Stimulated activated CD8-positive, alpha-beta memory T cell treated with anti-CD3 and anti-CD28 coated beads, Interleukin-4, amount 100 ng/mL, for 24 hours (primary cell): ENCODE results near the gene CCDC191.

ENCODE experiments used
- DNase-seq: peaks from one replicate; pipeline ENCODE4 v3.0.0-alpha.2; 2020; ENCODE audit warnings: low read depth

The CCDC191 gene

DNA sequence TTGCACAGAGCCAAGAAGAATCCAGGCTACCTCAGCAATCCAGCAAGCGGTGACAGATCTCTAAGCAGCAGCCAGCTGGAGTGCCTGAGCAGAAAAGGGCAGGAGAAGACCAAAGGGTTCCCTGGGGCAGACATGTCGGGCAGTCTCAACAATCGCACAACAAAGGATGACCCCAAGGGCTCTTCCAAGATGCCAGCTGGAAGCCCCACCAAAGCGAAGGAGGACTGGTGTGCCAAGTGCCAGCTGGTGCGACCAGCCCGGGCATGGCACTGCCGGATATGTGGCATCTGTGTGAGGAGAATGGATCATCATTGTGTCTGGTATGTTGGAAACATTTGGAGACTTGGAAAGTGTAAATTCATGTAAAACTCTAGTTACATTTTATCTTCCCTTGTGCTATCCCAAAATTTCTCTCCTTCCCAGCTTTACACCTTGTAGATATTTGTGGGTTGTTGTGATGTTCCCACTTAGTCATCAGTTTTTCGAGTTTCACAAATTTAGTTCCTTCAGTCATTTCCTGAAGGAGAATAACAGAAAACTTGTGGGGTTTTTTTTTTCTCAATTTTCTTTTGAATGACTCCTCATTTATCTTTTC lies 102.1 kb downstream of the CCDC191 start:
- DNase-seq, result no peak

DNA sequence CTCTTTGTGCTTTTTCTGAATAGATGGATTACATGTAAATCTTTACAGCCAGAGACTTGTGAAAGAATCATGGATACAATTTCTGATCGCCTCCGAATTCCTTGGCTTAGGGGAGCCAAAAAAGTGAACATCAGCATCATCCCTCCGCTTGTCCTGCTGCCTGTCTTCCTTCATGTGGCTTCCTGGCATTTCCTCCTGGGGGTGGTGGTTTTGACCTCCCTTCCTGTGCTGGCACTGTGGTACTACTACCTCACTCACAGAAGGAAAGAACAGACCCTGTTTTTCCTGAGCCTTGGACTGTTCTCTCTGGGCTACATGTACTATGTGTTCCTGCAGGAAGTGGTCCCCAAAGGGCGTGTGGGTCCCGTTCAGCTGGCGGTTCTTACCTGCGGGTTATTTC lies 102.6 kb downstream of the CCDC191 start:
- DNase-seq, result no peak

DNA sequence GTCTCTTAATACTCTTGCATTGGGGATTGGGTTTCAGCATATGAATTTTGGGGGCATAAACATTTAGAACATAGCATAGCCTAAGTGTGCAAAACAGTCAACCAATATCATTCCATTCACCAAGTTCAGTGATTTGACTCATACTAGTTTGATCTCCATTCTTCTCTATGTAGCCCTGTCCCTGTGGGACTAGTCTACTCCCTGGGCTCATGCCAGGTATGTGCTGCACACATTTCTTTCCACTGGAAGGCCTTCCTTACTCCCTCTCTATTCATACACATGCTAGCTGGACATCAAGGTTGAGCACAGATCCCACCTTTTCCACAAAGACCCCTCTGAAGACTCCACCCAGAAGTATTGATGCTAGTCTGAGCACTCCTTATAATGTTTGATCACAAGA lies 103.4 kb downstream of the CCDC191 start:
- no peak for DNase-seq

DNA sequence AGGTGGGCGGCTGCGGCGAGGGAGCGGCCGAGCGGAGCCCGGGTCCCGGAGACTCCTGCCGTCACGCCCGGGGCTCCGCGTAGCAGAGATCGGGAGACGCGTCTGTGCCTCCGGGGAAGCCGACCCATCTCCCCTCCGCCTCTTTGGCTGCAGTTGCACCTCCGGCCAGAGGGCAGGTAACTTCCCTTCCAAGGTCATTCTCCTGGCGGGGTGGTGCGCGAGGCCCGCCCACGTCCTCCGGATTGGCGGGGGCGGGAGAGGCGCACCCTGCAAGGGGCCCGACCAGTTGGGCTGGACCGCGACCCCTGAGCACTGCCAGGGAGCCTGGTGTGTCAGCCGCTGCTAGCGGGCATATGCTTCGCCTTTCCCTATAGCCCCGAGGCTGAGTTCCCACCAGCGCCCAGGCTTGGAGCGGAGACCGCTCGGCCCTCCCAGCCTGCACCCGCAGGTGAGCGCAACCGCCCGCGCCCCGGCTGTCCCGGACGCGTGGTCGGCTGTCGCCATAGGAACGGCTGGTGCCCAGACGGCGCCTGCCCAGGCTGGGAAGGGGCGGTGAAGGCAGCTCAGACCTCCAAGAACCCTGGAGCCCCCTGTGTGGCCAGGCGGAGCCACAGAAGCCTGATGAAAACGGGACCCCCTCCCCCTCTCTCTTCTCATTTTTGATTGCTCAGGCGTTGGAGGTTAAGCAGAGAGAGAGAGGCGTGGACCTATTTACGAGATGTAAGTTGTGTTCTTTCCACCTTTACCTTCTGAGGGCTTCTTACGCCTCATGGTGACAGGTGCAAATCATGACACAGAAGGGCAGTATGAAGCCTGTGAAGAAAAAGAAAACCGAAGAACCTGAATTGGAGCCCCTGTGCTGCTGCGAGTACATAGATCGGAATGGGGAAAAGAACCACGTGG lies 108.1 kb downstream of the CCDC191 start:
- no peak for DNase-seq

DNA sequence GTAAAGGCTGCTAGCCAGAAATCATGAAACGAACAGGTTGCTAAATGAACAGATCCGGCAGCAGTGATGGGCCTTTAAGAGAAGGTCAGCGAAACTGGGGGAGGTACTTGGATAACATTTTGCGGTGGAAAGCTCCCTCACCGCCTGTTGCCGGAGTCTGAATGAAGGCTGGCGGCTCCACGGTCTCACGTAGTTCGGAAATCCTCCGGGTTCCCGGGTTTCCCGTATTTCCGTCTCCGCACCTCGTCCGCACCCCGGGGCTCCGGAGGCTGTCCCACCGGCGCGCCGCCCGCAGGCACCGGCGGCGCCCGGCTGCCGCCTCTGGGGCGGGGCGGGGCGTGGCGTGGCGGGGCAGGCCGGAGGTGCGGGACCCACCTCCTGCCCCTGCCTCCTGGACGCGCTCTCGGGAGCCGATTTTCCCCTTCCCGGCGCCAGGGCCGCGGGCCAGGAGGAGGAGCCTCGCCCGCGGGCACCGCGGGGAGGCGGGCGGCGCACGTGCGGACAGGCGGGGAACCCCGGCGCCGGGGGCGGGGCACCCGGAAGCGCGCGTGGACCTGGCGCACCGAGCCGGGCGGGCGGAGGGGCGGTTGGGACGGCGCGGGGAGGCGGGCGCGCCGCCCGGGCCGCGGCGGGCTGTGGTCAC lies 108.8 kb downstream of the CCDC191 start, which contains the start of gene ZDHHC23:
ZDHHC23 (plus strand) TSS at position 642 of the 643 bp plus-strand sequence. CDS start 790 bp downstream, outside the sequence.
- DNase-seq, result peak; percentile 51

DNA sequence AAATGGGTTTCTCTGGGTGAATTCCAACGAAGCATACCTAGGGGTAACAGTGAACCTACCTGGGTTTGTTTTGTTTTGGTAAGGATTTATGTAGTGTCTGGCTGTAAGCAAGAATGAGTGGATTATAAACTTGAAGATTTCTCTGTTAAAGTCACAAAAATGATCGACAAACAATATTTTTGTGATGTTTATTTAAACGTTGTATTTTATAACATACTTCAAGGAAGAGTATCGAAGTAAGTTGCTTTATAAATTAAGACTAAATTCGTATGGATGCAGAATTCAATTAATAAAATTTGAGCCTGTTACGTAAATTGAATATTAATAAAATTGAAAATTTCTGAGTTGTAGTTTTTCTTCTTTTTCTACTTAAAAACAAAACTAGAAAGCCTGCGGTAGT lies 109.5 kb downstream of the CCDC191 start:
- no peak for DNase-seq

DNA sequence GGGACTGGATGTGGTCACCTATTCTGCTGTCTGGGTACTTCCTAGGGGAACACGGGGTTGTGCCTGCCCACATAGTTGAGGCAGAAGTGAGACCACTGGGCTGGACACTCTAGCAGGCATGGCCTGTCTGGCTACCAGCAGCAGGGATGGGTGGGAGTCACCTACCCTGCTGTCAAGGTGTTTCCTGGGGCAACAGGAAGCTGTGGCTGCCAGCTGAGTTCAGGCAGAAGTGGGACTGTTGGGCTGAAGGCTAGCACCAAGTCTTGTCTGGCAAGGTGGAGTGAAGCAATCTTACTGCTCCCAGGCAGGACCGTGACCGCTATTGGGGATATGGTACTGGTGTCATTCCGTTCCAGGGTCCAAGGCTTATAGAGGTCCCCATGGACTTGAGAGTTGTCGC lies 128.8 kb downstream of the CCDC191 start:
- no peak for DNase-seq

DNA sequence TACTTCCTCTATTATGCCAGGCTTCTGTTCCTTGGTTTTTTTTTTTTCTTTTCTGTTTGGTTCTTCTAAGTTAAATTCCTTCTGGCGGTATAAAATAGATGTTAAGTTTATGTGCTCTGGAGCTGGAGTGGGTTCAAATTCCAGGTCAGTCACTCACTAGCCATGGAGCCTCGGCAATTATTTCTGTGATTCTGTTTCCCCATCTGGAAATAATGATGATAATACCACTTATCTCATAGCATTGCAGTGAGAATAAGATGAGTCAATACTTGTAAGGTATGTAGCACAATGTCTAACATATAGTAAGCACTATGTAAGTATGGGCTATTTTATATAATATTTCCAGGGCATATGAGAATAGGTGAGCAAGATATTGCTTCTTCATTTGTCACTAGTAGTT lies 141.7 kb downstream of the CCDC191 start:
- DNase-seq, result no peak
